HG03520 (cell line): Measurements from ENCODE around the gene ATP6V0E1.
"Not testable (repeated sequence)": the region's sequence is repeated elsewhere in the genome, so short reads cannot be mapped to it uniquely, and the experiment has no call there.

Source experiments
- ATAC-seq: cut with Tn5 transposase; IDR thresholded peaks from one replicate; pipeline ENCODE4 v1.9.1; 2021; ENCODE audit warnings: mild to moderate bottlenecking, moderate library complexity; ENCODE audit not compliant: unreplicated experiment

ATP6V0E1 gene

GRCh38 chr5:173001229-173001841 is 17.8 kb downstream of the ATP6V0E1 start:
- peak; percentile 73 for ATAC-seq

- no peak for ATAC-seq
These were observed 19.8 kb downstream of the ATP6V0E1 start for GRCh38 chr5:173003360-173003759.

GRCh38 chr5:173004013-173004412 is 20.4 kb downstream of the ATP6V0E1 start:
- no peak for ATAC-seq

GRCh38 chr5:173004447-173004846 is 20.9 kb downstream of the ATP6V0E1 start:
- ATAC-seq: no peak

- no peak for ATAC-seq
These were observed 26.4 kb downstream of the ATP6V0E1 start for GRCh38 chr5:173010021-173010420.

- no peak for ATAC-seq
These were observed 27.2 kb downstream of the ATP6V0E1 start for GRCh38 chr5:173010547-173011464.

GRCh38 chr5:173011566-173011965 is 28.0 kb downstream of the ATP6V0E1 start:
- ATAC-seq: no peak

GRCh38 chr5:173012882-173013281 is 29.3 kb downstream of the ATP6V0E1 start:
- no peak for ATAC-seq

GRCh38 chr5:173014671-173015070 is 31.1 kb downstream of the ATP6V0E1 start:
- ATAC-seq: no peak

- ATAC-seq: no peak
These were observed 31.6 kb downstream of the ATP6V0E1 start for GRCh38 chr5:173015192-173015591.

- no peak for ATAC-seq
These were observed 32.3 kb downstream of the ATP6V0E1 start for GRCh38 chr5:173015598-173016455.

GRCh38 chr5:173016598-173017046 is 33.1 kb downstream of the ATP6V0E1 start:
- ATAC-seq: no peak

GRCh38 chr5:173017087-173017486 is 33.5 kb downstream of the ATP6V0E1 start:
- ATAC-seq: not testable (repeated sequence)

- ATAC-seq: no peak
These were observed 34.8 kb downstream of the ATP6V0E1 start for GRCh38 chr5:173018358-173018757.

GRCh38 chr5:173020154-173020581 is 36.6 kb downstream of the ATP6V0E1 start:
- ATAC-seq: no peak

GRCh38 chr5:173020643-173021042 is 37.1 kb downstream of the ATP6V0E1 start:
- ATAC-seq: no peak

- no peak for ATAC-seq
These were observed 42.1 kb downstream of the ATP6V0E1 start for GRCh38 chr5:173025651-173026050.

- no peak for ATAC-seq
These were observed 44.3 kb downstream of the ATP6V0E1 start for GRCh38 chr5:173027905-173028304.

- no peak for ATAC-seq
These were observed 45.3 kb downstream of the ATP6V0E1 start for GRCh38 chr5:173028811-173029327.

- ATAC-seq: no peak
These were observed 45.9 kb downstream of the ATP6V0E1 start for GRCh38 chr5:173029499-173029921.

GRCh38 chr5:173032096-173032495 is 48.5 kb downstream of the ATP6V0E1 start:
- not testable (repeated sequence) for ATAC-seq
